Panc1 (cell line): ENCODE measurements around the gene LYPD6B. TPM values are rescaled to one million over a fixed set of nuclear protein-coding genes. Genes with fewer than 3 reads are reported as not detected.

Experiments used
- ATAC-seq: fragments of 200-7000 bp; cut with Tn5 transposase; 2 replicates; pipeline ENCODE4 v1.9.1; 2020; ENCODE audit warnings: mild to moderate bottlenecking, moderate library complexity
- BruUV-seq: library from RNA; stranded (reverse); fragments of 400-500 nt; replicated peaks from 2 replicates; lab custom pipeline; 2021; lab: Mats Ljungman, UMichigan
- CTCF ChIA-PET: fragments of 300-600 bp; sonication (Branson Sonifier 250); formaldehyde crosslinking; loops from one replicate; lab custom pipeline; 2022; ENCODE audit warnings: antibody characterized with exemption; lab: Charles Lee
- POLR2A ChIA-PET: fragments of 300-600 bp; sonication (Branson Sonifier 250); formaldehyde crosslinking; loops from one replicate; lab custom pipeline; 2022; ENCODE audit warnings: antibody characterized with exemption; lab: Charles Lee
- DNase-seq: peaks from one replicate; pipeline ENCODE4 v3.0.0-alpha.2; 2010; ENCODE audit warnings: low read depth, low spot score
- H3K27ac ChIP-seq: 2 replicates; pipeline ENCODE4 v1.5.1; 2011; ENCODE audit warnings: mild to moderate bottlenecking, low read length, inconsistent platforms
- H3K27me3 ChIP-seq: fragments of 200-500 bp; sonication (Bioruptor generic); 2 replicates; pipeline ENCODE4 v1.6.0; 2014; ENCODE audit warnings: low read length, inconsistent platforms; ENCODE audit not compliant: control insufficient read depth, insufficient read depth
- H3K36me3 ChIP-seq: fragments of 200-500 bp; sonication (Bioruptor generic); 2 replicates; pipeline ENCODE4 v1.5.1; 2014; ENCODE audit warnings: inconsistent platforms, mild to moderate bottlenecking, low read length, moderate library complexity; ENCODE audit not compliant: control insufficient read depth, insufficient read depth
- H3K4me1 ChIP-seq: 2 replicates; pipeline ENCODE4 v1.5.1; 2011; ENCODE audit warnings: inconsistent platforms, mild to moderate bottlenecking, low read length, moderate library complexity; ENCODE audit not compliant: control insufficient read depth, insufficient read depth
- H3K4me3 ChIP-seq, 2 experiments: 2 replicates each; pipeline ENCODE4 v1.5.1; 2011 to 2012; ENCODE audit warnings: low read depth in 2 of 2, low read length in 2 of 2, mild to moderate bottlenecking in 2 of 2, inconsistent platforms in 1 of 2, moderate library complexity in 1 of 2
- H3K9me3 ChIP-seq: fragments of 200-500 bp; sonication (Bioruptor generic); 2 replicates; pipeline ENCODE4 v1.5.1; 2014; ENCODE audit warnings: low read depth, mild to moderate bottlenecking, inconsistent platforms, low read length, moderate library complexity; ENCODE audit not compliant: control insufficient read depth, insufficient read depth
- CTCF ChIP-seq: fragments of 450-650 bp; IDR thresholded peaks from 2 replicates; pipeline ENCODE4 v1.5.1; 2017; ENCODE audit warnings: mild to moderate bottlenecking
- POLR2AphosphoS5 ChIP-seq: IDR thresholded peaks from 2 replicates; pipeline ENCODE4 v1.6.1; 2012; ENCODE audit warnings: mild to moderate bottlenecking, low read depth, low read length, moderate library complexity
- REST ChIP-seq, 2 experiments: IDR thresholded peaks; 2 replicates each; pipeline ENCODE4 v1.6.1; 2011 to 2012; ENCODE audit warnings: low read depth in 2 of 2, control low read depth in 1 of 2, low read length in 1 of 2, mild to moderate bottlenecking in 1 of 2, moderate library complexity in 1 of 2; ENCODE audit not compliant: insufficient read depth in 1 of 2
- SIN3A ChIP-seq: IDR thresholded peaks from 2 replicates; pipeline ENCODE4 v1.6.1; 2012; ENCODE audit warnings: low read depth, mild to moderate bottlenecking, low read length, moderate library complexity, borderline replicate concordance; ENCODE audit not compliant: insufficient read depth
- TCF7L2 ChIP-seq: IDR thresholded peaks from 2 replicates; pipeline ENCODE4 v1.6.1; 2011; ENCODE audit warnings: mild to moderate bottlenecking, low read depth, low read length, inconsistent platforms
- in situ Hi-C: cut with HindIII; loops from 2 replicates; pipeline ENCODE4 v1.10.0; 2016; ENCODE audit warnings: low sequenced_read_pairs, low pct_unique_long_range_greater_than_20kb
- intact Hi-C: fragments of 100-400 bp; cut with micrococcal nuclease; formaldehyde crosslinking; loops from one replicate; pipeline ENCODE4 v1.10.0; 2022; ENCODE audit not compliant: unreplicated experiment
- total RNA-seq: library from RNA; stranded (reverse); gene quantifications from one replicate; pipeline ENCODE4 v1.2.1, GENCODE V29; 2021; ENCODE audit not compliant: unreplicated experiment

The LYPD6B gene
- total RNA-seq, 1 experiment from 2014 or later, result 2.2 TPM

- ATAC-seq, result no peak
- Histone ChIP-seq H3K27ac (no peak overlapping the region), H3K9me3 (no peaks in the 10 kb centered on the region), H3K36me3 (no peaks in the 10 kb centered on the region), H3K4me1 (no peaks in the 10 kb centered on the region), H3K4me3 (no peak overlapping the region), H3K27me3 (no peaks in the 10 kb centered on the region)
- POLR2A ChIA-PET, result no interaction called here
- TF ChIP-seq REST (IDR thresholded peaks at IDR 0.05; ENCODE audit: insufficient read depth in 1 of 2, low read depth in 2 of 2, low read length in 1 of 2) (no peak), TCF7L2 (no peak), SIN3A (no peak), CTCF (no peak), POLR2AphosphoS5 (no peak)
- intact Hi-C loops (no loop called here), in situ Hi-C loops (no loop called here)
- CTCF ChIA-PET, result no interaction called here
- BruUV-seq, result no TSS peak
- DNase-seq, result no peak
Observed at GRCh38 chr2:149170156-149170555, 131.7 kb downstream of the LYPD6B start.

- POLR2A ChIA-PET, result no interaction called here
- no peaks in the 10 kb centered on the region for H3K36me3 ChIP-seq
- no peak overlapping the region for H3K4me3 ChIP-seq
- no peaks in the 10 kb centered on the region for H3K27me3 ChIP-seq
- BruUV-seq, result no TSS peak
- in situ Hi-C loops, result no loop called here
- H3K4me1 ChIP-seq, result no peaks in the 10 kb centered on the region
- H3K9me3 ChIP-seq, result no peaks in the 10 kb centered on the region
- ATAC-seq, result no peak
- CTCF ChIA-PET, result no interaction called here
- intact Hi-C loops, result no loop called here
- DNase-seq, result no peak
- TF ChIP-seq CTCF (no peak), SIN3A (no peak), TCF7L2 (no peak), REST (IDR thresholded peaks at IDR 0.05; ENCODE audit: insufficient read depth in 1 of 2, low read depth in 2 of 2, low read length in 1 of 2) (no peak), POLR2AphosphoS5 (no peak)
- no peak overlapping the region for H3K27ac ChIP-seq
Observed at GRCh38 chr2:149170911-149171310, 132.4 kb downstream of the LYPD6B start.
